SIG-M5 (cell line): ENCODE results near the gene STAT2.
A peak's percentile ranks its signal among the peaks of the same experiment; 100 is the strongest.
"Not testable (repeated sequence)": the region's sequence is repeated elsewhere in the genome, so short reads cannot be mapped to it uniquely, and the experiment has no call there.

Experiments
- DNase-seq: peaks from one replicate; lab custom pipeline; 2025; lab: John Stamatoyannopoulos, UW

Gene STAT2

GRCh38 chr12:56361487-56362129 is 1.7 kb upstream of the STAT2 start:
- no peak for DNase-seq

- peak; percentile 60 for DNase-seq
Observed at GRCh38 chr12:56358836-56359532, 923 bp downstream of the STAT2 start.

- no peak for DNase-seq
Observed at GRCh38 chr12:56351325-56351724, 8.6 kb downstream of the STAT2 start.

- DNase-seq: no peak
Observed at GRCh38 chr12:56350662-56351061, 9.2 kb downstream of the STAT2 start.

- no peak for DNase-seq
Observed at GRCh38 chr12:56348776-56349175, 11.1 kb downstream of the STAT2 start.

GRCh38 chr12:56347255-56347654 is 12.7 kb downstream of the STAT2 start:
- not testable (repeated sequence) for DNase-seq

- no peak for DNase-seq
Observed at GRCh38 chr12:56346675-56347074, 13.2 kb downstream of the STAT2 start.

GRCh38 chr12:56342290-56342689 is 17.6 kb downstream of the STAT2 start:
- not testable (repeated sequence) for DNase-seq

- DNase-seq: no peak
Observed at GRCh38 chr12:56341616-56342015, 18.3 kb downstream of the STAT2 start.

GRCh38 chr12:56339158-56339422 is 20.8 kb downstream of the STAT2 start:
- no peak for DNase-seq

- DNase-seq: no peak
Observed at GRCh38 chr12:56338308-56339157, 21.4 kb downstream of the STAT2 start, which contains the start of gene IL23A. IL23A (plus strand) TSS chr12:56338884; CDS start chr12:56339045, 161 bp downstream.

- DNase-seq: peak; percentile 41
Observed at GRCh38 chr12:56337753-56338251, 22.1 kb downstream of the STAT2 start.

- peak; percentile 93 for DNase-seq
Observed at GRCh38 chr12:56336361-56337167, 23.3 kb downstream of the STAT2 start.

GRCh38 chr12:56335527-56335926 is 24.4 kb downstream of the STAT2 start:
- DNase-seq: not testable (repeated sequence)

GRCh38 chr12:56334490-56334793 is 25.5 kb downstream of the STAT2 start:
- no peak for DNase-seq

GRCh38 chr12:56333679-56334489 is 26.0 kb downstream of the STAT2 start, which contains the start of gene PAN2:
PAN2 (minus strand) TSS chr12:56334000; CDS start chr12:56333094, 906 bp downstream.
- DNase-seq: peak; percentile 87

- no peak for DNase-seq
Observed at GRCh38 chr12:56333197-56333678, 26.7 kb downstream of the STAT2 start.

GRCh38 chr12:56332512-56333196 is 27.3 kb downstream of the STAT2 start:
- DNase-seq: no peak

- no peak for DNase-seq
Observed at GRCh38 chr12:56330936-56331490, 28.9 kb downstream of the STAT2 start.

GRCh38 chr12:56326533-56326932 is 33.4 kb downstream of the STAT2 start:
- DNase-seq: no peak
